ENCODE data around the gene SLC37A2. TPM values are rescaled to one million over a fixed set of nuclear protein-coding genes. Genes with fewer than 3 reads are reported as not detected.
"Not testable (repeated sequence)": the region's sequence is repeated elsewhere in the genome, so short reads cannot be mapped to it uniquely, and the experiment has no call there.

The SLC37A2 gene
- 1 to 10 TPM; 2.4 to 5.1 (median 3.3) TPM for polyA plus RNA-seq (ENCODE audit: insufficient read length in 10 of 10)
- long read RNA-seq, donor 1, partial matches to known transcripts: 0 of 1 reads
- long read RNA-seq, donor 1, other reads (novel, unspliced or antisense): 0 of 1 reads
- long read RNA-seq, donor 2: 0 reads
- long read RNA-seq, donor 3: 0 reads
- long read RNA-seq, donor 4: 0 reads
- long read RNA-seq, donor 5, partial matches to known transcripts: 0 of 1 reads
- long read RNA-seq, donor 5, other reads (novel, unspliced or antisense): 0 of 1 reads
- long read RNA-seq, donor 6: 0 reads
- long read RNA-seq, donor 7: 0 reads
- long read RNA-seq, donor 8: 0 reads
- long read RNA-seq, donor 9: 0 reads

- DNase-seq: peak; percentile 28 to 82 (median 51)
Measured at GRCh38 chr11:125062931-125063428, at the start of gene SLC37A2. TSS of gene SLC37A2 (plus strand) at chr11:125063305. CDS start at chr11:125063368, 63 bp downstream.

DNA sequence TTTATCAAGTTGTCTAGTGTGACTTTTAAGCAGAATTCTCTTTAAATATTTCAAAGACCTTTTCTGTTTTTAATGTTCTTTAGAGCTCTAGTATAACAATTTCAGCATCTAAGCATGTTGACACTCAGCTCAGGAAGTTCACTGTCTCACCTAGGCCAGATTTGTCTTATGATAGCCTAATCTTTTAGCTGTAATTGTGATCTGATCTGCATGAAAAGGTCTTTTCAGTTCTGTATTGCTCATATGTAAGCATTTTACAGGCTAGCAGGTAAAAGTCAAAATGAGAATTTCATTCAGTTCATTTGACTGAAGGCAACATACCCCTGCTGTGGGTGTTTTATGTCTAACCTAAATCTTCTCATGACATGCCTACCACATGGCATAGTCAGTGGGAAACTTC is 46.7 kb upstream of the SLC37A2 start:
- DNase-seq: no peak

GRCh38 chr11:125020342-125020741 is 42.8 kb upstream of the SLC37A2 start:
- no peak for DNase-seq

GRCh38 chr11:125022551-125022950 is 40.6 kb upstream of the SLC37A2 start:
- no peak for DNase-seq

DNA sequence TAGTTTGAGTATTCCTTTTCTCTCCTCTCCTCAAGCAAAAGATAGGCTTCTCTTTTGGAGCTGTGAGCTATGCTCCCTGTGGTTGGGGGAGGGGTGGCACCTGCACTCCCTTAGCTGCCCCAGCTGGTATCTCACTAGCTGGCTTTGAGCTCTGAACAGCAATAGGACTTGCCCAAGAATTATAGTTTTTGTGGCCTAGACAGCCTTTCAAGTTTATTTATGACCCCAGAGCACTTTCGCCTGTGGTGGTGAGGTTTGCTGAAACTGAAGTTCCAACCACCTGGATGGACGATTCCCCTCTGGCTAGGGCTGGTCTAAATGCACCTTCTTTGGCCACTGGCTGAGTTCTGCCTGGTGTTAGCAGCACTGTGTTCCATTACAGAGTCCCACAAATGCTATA is 37.1 kb upstream of the SLC37A2 start:
- DNase-seq: no peak

- not testable (repeated sequence) for DNase-seq
Measured at GRCh38 chr11:125029431-125029830, 33.7 kb upstream of the SLC37A2 start.

GRCh38 chr11:125036933-125037332 is 26.2 kb upstream of the SLC37A2 start:
- DNase-seq: peak in 1 of 3 donors; percentile 60

DNA sequence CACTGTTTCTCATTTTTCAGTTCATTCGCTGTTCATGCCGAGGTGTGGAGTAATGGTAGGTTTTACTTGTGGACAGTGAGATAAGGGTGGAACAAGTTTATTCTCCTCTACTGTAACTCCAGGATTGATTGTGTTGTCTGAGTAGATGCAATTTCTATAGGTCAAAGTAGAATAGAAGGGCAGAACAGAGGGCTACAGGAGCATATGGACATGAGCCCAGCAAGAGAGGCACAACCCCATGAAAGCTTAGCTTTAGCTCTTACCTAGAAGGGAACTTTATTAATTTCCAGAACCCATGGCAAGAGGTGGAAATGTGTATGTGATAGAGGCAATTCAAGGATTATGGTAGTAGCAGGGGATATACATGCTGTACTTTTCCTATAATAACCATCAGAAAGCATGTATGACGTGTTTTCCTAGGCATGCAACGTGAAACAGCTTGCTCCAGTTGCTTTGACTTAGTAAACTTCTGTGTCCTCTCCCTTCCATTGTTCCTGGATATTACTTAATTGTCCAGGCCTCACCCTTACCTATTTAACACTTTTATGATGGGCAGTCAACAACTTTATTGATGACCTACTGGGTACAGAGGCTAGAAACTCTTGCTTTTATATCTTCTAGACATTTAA is 13.8 kb upstream of the SLC37A2 start:
- DNase-seq: no peak

DNA sequence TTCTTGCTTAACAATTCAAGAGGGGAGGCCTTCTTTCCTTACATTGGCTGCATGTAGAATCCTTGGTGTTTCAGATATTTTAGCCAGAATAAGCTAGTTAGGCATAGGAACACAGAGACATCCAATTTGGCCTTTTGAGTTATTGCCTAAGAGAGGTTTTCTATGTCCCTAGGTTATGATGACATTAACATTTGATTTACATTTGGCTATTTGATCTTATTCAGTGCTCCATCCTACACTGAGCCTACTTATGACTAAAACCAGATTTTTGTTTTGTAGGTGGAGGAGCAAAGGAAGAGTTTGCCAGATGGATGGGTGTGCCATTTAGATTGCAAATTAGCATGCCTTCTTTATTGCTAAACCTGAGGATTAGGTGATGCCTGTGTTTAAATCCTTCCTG is 11.1 kb upstream of the SLC37A2 start:
- no peak for DNase-seq

DNA sequence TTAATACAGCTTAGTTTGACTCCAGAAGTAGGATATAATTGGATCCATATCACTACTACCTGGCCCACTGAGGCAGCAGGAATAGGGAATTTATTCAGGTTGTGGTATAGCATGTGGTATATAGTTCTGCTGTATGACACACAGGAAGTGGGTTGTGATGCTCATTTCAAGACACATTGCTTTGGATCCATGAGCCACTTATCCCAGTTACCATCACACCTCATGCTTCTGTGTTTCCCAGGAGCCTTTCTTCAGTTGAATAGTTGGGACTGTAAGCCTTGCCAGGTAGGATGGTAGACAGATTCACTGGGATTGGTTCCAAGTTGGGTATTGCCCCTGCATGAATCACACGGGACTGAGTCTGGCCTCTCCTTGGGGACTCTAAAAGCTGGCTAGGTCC is 9.9 kb upstream of the SLC37A2 start:
- DNase-seq: no peak

GRCh38 chr11:125055107-125055715 is 7.9 kb upstream of the SLC37A2 start:
- DNase-seq: no peak

GRCh38 chr11:125056111-125056510 is 7.0 kb upstream of the SLC37A2 start:
- not testable (repeated sequence) for DNase-seq

DNA sequence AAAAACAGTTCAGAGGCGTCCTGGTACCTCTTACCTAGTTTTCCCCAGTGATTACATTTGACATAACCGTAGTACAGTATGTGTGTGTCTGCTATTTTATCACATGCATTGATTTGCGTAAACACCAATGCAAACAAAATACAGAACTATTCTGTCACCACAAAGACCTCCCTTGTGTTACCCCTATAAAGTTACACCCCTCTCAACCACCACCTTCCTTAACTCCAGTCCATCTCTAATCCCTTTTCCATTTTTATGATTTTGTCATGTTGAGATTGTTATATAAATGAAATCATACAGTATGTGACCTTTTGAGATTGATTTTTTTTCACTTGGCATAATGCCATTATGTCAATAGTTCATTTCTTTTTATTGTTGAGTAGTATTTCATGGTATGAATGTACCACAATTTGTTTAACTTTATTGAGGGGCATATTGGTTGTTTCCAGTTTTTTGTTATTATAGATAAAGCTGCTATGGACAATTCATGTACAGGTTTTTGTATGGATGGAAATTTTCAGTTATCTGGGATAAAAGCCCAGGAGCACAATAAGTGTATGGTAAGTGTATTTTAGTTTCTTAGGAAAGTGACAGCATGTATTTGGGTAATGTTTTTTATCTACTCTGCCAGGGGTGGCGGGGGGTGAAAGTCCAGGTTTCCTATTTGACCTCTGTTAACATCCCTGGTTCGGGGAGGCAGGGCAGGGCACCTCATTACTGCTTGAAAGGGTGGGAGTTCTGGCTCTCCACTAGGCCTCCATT is 6.0 kb upstream of the SLC37A2 start:
- no peak for DNase-seq

DNA sequence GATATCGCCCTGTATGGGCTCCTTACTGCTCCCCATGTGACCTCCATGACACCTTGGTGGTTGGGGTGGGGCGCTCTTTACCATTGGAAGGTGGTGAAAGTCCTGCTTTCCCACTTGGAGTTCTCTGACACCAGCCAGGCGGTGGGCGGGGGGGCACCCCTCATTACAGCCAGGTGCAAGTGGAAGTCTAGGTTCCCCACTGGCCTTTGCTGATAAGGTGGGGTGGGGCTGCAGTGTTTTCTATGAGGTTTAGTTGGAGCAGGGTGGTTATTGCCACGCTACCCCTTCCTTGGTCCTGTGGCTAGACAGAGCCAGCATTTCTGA is 5.5 kb upstream of the SLC37A2 start:
- no peak for DNase-seq

- no peak for DNase-seq
Measured at GRCh38 chr11:125061281-125061680, 1.8 kb upstream of the SLC37A2 start.

DNA sequence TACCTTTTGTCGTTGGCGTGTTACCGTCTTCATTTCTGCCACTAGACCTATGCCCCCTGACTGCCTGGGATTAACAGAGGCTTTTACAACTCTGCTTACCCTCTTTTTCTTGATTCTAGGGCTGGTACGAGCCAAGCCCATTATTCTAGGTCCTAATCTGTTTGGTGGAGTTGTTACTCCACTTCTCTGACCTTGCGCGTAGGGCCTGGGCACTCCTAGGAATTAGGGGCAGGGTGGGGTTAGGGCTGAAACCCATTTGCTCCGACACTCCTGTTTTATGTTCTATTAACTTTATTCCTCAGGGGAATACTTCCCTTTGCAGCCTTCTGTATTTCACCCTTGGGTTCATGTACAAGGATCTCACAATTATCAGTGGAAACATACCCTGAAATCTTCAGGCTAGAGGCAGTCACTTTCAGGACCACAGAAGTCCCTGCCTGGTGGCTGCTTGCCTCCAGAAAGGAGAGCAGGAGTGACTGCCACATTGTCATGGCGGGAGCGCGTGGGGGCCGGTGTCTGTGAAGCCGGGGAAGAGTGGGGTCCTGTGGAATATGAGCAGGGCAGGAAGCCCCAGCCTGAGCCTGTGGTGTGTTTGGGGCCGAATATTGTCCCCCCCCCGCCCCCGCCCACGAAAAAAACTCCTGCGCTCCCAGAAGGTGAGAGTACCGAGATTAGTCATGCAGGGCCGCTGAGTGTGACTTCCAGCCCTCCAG is 731 bp upstream of the SLC37A2 start:
- DNase-seq: no peak

GRCh38 chr11:125063429-125064043 is 431 bp downstream of the SLC37A2 start:
- DNase-seq: no peak

DNA sequence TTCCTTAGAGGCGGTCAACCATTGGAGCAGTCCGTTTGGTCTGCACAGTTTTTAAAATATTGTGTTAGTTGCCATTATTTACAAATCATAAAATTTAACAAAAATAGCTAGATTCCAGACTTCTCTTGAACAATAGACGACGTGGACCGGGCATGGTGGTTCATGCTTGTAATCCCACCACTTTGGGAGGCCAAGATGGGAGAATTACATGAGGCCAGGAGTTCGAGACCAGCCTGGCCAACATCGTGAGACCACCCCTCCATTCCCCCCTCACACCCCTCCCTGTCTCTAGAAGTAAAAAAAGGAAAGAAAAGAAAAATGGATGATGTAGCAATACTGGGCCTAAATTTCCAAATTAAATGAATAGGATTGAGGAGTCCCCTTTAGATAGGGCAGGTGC is 965 bp downstream of the SLC37A2 start:
- DNase-seq: no peak

DNA sequence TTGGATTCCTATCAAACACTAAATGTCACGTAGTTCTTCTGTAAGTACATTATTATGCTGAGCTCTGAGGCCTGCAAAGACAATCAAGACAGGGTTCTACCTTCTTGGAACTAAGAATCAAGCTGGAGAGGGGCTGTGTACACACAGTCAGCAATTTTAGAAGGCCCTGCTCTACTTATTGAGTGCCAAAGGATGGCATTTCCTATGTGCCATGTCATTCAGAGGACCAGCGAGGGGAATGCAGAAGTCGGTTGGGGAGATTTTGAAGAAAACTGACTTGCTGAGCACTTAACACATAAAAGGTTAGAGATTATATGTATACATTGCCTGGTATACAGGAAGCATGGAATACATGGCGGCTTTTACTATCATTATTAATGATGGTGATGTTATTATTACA is 5.3 kb downstream of the SLC37A2 start:
- no peak for DNase-seq

DNA sequence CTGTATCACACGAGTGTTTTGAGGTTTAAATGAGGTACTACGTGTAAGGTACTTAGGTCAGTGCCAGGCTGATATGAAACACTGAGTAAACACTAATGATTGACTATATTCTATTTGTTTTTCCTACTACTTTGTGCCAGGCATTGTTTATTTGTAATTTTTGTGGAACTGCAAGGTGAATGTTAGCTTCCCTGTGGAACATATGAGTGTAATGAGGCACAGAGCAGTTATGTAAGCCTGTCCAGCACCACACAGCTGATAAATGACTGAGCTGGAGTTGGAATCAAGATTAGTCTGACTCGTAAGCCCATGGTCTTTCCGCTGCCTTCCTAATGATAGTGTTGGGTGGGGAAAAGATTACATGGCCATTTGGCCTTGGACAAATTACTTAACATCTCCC is 5.9 kb downstream of the SLC37A2 start:
- DNase-seq: no peak

DNA sequence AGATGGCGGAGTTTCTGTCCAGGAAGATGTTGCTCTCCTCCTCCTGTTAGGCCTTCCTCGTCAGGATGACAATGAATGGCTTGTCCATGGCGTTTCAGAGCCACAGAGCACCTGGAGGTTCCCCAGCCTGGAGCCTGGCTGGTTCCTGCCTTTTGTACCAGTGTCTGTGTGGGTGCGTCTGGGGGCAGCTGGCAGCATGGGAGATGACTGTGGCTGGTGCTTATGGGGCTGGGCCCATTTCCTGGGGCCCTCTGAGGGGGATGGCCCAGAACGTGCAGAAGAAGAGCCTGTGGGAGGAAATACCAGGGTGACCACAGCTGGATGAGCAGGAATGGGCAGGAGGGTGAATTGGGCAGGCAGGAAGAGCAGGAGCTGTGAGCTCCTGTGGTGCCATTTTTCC is 6.7 kb downstream of the SLC37A2 start:
- no peak for DNase-seq

Data from muscle of back (tissue), 13 donors.